K562 (cell line): Measurements from ENCODE around the gene CFAP157. TPM values are rescaled to one million over a fixed set of nuclear protein-coding genes. Genes with fewer than 3 reads are reported as not detected.

Source experiments
- ARNT ChIP-seq, 2 experiments: fragments of 450-650 bp; IDR thresholded peaks; 2 replicates each; pipeline ENCODE4 v1.6.1; 2016; ENCODE audit warnings: mild to moderate bottlenecking in 1 of 2
- ATF3 ChIP-seq, 2 experiments: fragments of 450-650 bp in 1 of 2; sonication (generic) in 1 of 2; formaldehyde crosslinking in 1 of 2; IDR thresholded peaks in 1 of 2; conservative IDR thresholded peaks in 1 of 2; 2 replicates each; pipeline versions ENCODE4 v1.6.1 to v1.8.1; 2016 to 2023; ENCODE audit warnings: mild to moderate bottlenecking in 2 of 2, moderate library complexity in 2 of 2, inconsistent platforms in 1 of 2, missing genetic modification reagents in 1 of 2
- BRF1 ChIP-seq: IDR thresholded peaks from 3 replicates; pipeline ENCODE4 v1.6.1; 2011; ENCODE audit warnings: borderline replicate concordance, mild to moderate bottlenecking; ENCODE audit not compliant: insufficient read length; ENCODE audit errors: extremely low read depth
- CHD4 ChIP-seq: fragments of 200-600 bp; sonication (generic); IDR thresholded peaks from 3 replicates; pipeline ENCODE4 v1.6.1; 2012; ENCODE audit warnings: low read depth, mild to moderate bottlenecking, mixed read lengths, low read length, inconsistent platforms; ENCODE audit not compliant: insufficient read depth, insufficient replicate concordance, poor library complexity, severe bottlenecking
- HMBOX1 ChIP-seq: sonication (generic); IDR thresholded peaks from 2 replicates; pipeline ENCODE4 v1.6.1; 2016
- HNRNPL ChIP-seq: fragments of 200-400 bp; formaldehyde crosslinking; IDR thresholded peaks from 2 replicates; pipeline ENCODE4 v1.6.1; 2017; ENCODE audit warnings: low read depth, mild to moderate bottlenecking, low read length
- MCM2 ChIP-seq: fragments of 450-650 bp; IDR thresholded peaks from 2 replicates; pipeline ENCODE4 v1.6.1; 2017; ENCODE audit warnings: low read depth, mild to moderate bottlenecking
- ZNF165 ChIP-seq: fragments of 250-450 bp; sonication (Bioruptor Pico); IDR thresholded peaks from 2 replicates; pipeline ENCODE4 v1.4.0; 2020; ENCODE audit warnings: borderline replicate concordance
- ZNF23 ChIP-seq: fragments of 250-450 bp; sonication (Bioruptor Pico); IDR thresholded peaks from 2 replicates; pipeline ENCODE4 v1.4.0; 2020; ENCODE audit warnings: mild to moderate bottlenecking
- ZNF324 ChIP-seq: fragments of 250-450 bp; sonication (Bioruptor Pico); IDR thresholded peaks from 2 replicates; pipeline ENCODE4 v1.4.0; 2020; ENCODE audit warnings: mild to moderate bottlenecking
- ZNF584 ChIP-seq: fragments of 200-800 bp; sonication (Bioruptor generic); IDR thresholded peaks from 2 replicates; pipeline ENCODE4 v1.6.1; 2016; ENCODE audit warnings: low read depth, mild to moderate bottlenecking, missing genetic modification characterization, missing compliant biosample characterization
- polyA plus RNA-seq, 8 experiments: library from polyadenylated mRNA; depleted of rRNA in 4 of 8; stranded (reverse) in 5 of 8; unstranded in 3 of 8; fragments of >200 nt; fragmentation: Nextera tagmentation in 2 of 8; fragmentation: Illumina TruSeq in 1 of 8; extraction: Ambion mirVana in 2 of 8; extraction: Trizol in 1 of 8; gene quantifications; 2 replicates each; pipeline versions ENCODE4 v1.2.1 to v1.2.3, GENCODE V29; 2011 to 2014; ENCODE audit warnings: inconsistent platforms in 1 of 8, missing spikeins in 1 of 8
- total RNA-seq, 7 experiments: library from RNA; depleted of rRNA in 6 of 7; stranded (reverse); fragments of >200 nt in 6 of 7; fragmentation: Illumina TruSeq in 2 of 7; extraction: Trizol in 2 of 7; gene quantifications; 2 replicates each; pipeline versions ENCODE4 v1.2.1 to v1.2.3, GENCODE V29; 2011 to 2021; ENCODE audit warnings: low replicate concordance in 1 of 7
- TF ChIP-seq, protein P1 (sequence below): fragments of 450-650 bp; IDR thresholded peaks from 2 replicates; pipeline ENCODE4 v1.6.1; 2018; ENCODE audit not compliant: partially characterized antibody
- TF ChIP-seq, protein P2 (sequence below): IDR thresholded peaks from 2 replicates; pipeline ENCODE4 v1.6.1; 2016; ENCODE audit warnings: missing genetic modification characterization, missing compliant biosample characterization
- TF ChIP-seq, protein P3 (sequence below): fragments of 450-650 bp; IDR thresholded peaks from 2 replicates; pipeline ENCODE4 v1.6.1; 2016; ENCODE audit warnings: borderline replicate concordance

The CFAP157 gene
- total and polyA plus RNA-seq, 9 of the 15 experiments (the other 6 are each of a cell fraction or from before 2014, with no cell fraction given) = 0.03 TPM; not detected in 8

DNA sequence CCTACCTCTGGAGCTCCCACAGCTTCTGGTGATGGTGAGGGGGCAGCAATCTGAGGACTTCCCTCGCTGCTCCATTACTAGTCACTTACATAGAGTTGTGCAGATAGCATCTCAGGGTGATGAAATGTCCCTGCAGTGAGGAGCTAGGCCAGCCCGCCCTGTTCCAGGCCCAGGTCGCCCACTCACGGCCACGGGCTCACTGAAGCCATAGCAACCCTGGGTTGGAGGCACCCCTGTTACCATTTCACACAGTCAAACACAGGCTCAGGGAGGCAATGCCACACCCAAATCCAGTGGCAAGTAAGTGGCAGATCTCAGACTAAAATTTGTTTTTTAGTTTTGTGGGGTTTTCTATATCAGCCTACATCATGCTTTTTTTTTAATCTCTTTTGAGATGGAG, 52.1 kb downstream of the CFAP157 start (continued):
- TF ChIP-seq, protein P1, sequence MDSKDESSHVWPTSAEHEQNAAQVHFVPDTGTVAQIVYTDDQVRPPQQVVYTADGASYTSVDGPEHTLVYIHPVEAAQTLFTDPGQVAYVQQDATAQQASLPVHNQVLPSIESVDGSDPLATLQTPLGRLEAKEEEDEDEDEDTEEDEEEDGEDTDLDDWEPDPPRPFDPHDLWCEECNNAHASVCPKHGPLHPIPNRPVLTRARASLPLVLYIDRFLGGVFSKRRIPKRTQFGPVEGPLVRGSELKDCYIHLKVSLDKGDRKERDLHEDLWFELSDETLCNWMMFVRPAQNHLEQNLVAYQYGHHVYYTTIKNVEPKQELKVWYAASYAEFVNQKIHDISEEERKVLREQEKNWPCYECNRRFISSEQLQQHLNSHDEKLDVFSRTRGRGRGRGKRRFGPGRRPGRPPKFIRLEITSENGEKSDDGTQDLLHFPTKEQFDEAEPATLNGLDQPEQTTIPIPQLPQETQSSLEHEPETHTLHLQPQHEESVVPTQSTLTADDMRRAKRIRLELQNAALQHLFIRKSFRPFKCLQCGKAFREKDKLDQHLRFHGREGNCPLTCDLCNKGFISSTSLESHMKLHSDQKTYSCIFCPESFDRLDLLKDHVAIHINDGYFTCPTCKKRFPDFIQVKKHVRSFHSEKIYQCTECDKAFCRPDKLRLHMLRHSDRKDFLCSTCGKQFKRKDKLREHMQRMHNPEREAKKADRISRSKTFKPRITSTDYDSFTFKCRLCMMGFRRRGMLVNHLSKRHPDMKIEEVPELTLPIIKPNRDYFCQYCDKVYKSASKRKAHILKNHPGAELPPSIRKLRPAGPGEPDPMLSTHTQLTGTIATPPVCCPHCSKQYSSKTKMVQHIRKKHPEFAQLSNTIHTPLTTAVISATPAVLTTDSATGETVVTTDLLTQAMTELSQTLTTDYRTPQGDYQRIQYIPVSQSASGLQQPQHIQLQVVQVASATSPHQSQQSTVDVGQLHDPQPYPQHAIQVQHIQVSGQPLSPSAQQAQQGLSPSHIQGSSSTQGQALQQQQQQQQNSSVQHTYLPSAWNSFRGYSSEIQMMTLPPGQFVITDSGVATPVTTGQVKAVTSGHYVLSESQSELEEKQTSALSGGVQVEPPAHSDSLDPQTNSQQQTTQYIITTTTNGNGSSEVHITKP = no peak
- 0 out of 2 replicates have a peak, but pooled peaks have one; percentile 53 for TF ChIP-seq ZNF584 (CRISPR knock-in tag)
- TF ChIP-seq ZNF324 (CRISPR knock-in tag) = no peak
- TF ChIP-seq, protein P2, sequence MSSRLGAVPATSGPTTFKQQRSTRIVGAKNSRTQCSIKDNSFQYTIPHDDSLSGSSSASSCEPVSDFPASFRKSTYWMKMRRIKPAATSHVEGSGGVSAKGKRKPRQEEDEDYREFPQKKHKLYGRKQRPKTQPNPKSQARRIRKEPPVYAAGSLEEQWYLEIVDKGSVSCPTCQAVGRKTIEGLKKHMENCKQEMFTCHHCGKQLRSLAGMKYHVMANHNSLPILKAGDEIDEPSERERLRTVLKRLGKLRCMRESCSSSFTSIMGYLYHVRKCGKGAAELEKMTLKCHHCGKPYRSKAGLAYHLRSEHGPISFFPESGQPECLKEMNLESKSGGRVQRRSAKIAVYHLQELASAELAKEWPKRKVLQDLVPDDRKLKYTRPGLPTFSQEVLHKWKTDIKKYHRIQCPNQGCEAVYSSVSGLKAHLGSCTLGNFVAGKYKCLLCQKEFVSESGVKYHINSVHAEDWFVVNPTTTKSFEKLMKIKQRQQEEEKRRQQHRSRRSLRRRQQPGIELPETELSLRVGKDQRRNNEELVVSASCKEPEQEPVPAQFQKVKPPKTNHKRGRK (tag) = no peak
- TF ChIP-seq MCM2 = no peak
- TF ChIP-seq ATF3 (IDR thresholded peaks at IDR 0.05) = peak; percentile 94
- no peak for TF ChIP-seq ATF3 (CRISPR knock-in tag; conservative IDR thresholded peaks at IDR 0.05)
- TF ChIP-seq HMBOX1 = peak; percentile 94
- TF ChIP-seq CHD4 = no peak
- no peak for TF ChIP-seq ARNT (IDR thresholded peaks at IDR 0.05)
- no peak for TF ChIP-seq HNRNPL
- TF ChIP-seq BRF1 = no peak
- TF ChIP-seq ZNF23 (CRISPR knock-in tag) = no peak
- TF ChIP-seq, protein P3, sequence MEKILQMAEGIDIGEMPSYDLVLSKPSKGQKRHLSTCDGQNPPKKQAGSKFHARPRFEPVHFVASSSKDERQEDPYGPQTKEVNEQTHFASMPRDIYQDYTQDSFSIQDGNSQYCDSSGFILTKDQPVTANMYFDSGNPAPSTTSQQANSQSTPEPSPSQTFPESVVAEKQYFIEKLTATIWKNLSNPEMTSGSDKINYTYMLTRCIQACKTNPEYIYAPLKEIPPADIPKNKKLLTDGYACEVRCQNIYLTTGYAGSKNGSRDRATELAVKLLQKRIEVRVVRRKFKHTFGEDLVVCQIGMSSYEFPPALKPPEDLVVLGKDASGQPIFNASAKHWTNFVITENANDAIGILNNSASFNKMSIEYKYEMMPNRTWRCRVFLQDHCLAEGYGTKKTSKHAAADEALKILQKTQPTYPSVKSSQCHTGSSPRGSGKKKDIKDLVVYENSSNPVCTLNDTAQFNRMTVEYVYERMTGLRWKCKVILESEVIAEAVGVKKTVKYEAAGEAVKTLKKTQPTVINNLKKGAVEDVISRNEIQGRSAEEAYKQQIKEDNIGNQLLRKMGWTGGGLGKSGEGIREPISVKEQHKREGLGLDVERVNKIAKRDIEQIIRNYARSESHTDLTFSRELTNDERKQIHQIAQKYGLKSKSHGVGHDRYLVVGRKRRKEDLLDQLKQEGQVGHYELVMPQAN = no peak
- TF ChIP-seq ZNF165 (CRISPR knock-in tag) = no peak
